GM19023 (cell line): ENCODE data around the gene PIGL.
"Not testable (repeated sequence)": the region's sequence is repeated elsewhere in the genome, so short reads cannot be mapped to it uniquely, and the experiment has no call there.

Source experiments
- ATAC-seq: cut with Tn5 transposase; IDR thresholded peaks from one replicate; pipeline ENCODE4 v1.9.1; 2021; ENCODE audit warnings: mild to moderate bottlenecking, moderate library complexity; ENCODE audit not compliant: unreplicated experiment

PIGL gene

DNA sequence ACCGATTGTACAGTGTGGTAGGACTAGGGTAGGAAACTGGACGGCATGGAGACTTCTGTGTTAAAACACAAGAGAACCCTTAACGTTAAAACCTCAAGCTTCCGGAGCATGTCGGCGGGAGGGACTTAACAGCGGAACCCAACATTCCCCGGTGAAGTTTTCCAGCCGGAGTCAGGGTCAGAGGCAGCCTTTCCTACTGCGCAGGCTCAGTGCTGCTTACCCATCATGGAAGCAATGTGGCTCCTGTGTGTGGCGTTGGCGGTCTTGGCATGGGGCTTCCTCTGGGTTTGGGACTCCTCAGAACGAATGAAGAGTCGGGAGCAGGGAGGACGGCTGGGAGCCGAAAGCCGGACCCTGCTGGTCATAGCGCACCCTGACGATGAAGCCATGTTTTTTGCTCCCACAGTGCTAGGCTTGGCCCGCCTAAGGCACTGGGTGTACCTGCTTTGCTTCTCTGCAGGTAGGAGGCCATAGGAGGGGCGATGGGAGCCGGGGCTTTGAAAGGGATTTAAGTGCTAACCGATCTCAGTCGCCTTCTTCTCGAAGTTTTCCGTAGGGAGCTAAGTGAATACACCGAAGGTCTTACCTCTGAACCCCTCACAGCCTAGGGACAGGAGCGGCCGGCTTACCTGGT, at the start of gene PIGL:
Gene PIGL (plus strand): TSS at position 209 of the 634 bp plus-strand sequence. CDS start 17 bp downstream, at position 226.
- peak; percentile 32 for ATAC-seq

DNA sequence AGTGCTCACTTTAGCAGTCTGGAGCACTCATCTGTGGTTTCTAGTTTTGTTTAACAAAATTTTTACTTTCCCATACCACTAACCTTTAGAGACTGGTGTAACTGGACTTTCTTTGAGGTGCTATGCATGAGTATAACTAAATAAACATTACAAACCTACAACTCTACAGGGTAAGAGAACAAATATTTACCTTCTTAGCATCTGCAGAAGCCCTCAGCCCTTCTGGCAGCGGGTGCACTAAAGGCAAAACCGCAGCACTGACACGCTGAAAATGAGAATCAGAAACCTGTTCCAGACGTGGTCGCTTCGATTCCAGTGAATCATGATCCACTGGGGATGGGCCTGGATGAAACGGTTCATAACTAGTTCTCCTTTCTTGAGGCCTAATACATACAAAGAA, 45.4 kb upstream of the PIGL start:
- ATAC-seq: no peak

DNA sequence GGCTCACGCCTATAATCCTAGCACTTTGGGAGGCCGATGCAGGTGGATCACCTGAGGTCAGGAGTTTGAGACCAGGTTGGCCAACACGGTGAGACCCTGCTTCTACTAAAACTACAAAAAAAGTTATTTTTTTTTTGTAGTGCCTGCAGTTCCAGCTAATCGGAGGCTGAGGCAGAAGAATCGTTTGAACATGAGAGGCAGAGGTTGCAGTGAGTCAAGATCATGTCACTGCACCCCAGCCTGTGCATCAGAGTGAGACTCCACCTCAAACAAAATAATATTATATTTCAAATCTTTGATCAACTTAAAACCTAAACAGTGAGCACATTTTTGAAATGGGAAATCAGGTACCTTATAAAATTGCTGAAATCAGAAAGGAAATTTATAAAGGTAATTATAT, 38.2 kb upstream of the PIGL start:
- ATAC-seq: no peak

DNA sequence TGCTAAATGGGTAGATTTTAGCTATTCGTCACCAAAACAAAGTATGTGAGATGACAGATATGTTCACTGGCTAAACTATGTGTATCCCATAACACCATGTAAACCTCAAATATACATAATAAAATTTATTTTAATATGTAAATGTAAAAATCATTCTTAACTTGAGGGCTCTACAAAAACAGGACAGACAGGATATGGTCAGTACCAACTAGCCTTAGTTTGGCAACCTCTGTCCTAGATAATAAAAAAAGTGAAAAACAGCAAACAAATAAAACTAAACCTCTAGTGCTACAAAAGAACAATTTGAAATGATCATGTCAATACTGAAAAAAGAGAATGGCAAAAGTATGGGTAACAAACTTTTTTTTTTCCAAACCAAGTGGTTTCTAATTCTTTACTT, 35.4 kb upstream of the PIGL start:
- ATAC-seq: no peak

DNA sequence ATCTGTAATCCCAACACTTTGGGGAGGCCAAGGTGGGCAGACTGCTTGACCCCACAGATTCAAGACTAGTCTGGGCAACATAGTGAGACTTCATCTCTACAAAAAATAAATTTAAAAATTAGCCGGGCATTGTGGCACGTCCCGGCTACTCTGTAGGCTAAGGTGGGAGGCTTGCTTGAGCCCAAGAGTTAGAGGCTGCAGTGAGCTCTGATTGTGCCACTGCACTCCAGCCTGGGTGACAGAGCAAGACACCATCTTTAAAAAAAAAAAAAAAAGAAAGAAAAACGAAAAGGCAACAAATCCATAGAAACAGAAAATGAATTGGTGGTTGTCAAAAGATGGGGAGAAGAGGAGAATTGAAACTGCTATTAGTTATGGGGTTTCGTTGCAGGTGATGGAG, 29.4 kb upstream of the PIGL start:
- no peak for ATAC-seq

DNA sequence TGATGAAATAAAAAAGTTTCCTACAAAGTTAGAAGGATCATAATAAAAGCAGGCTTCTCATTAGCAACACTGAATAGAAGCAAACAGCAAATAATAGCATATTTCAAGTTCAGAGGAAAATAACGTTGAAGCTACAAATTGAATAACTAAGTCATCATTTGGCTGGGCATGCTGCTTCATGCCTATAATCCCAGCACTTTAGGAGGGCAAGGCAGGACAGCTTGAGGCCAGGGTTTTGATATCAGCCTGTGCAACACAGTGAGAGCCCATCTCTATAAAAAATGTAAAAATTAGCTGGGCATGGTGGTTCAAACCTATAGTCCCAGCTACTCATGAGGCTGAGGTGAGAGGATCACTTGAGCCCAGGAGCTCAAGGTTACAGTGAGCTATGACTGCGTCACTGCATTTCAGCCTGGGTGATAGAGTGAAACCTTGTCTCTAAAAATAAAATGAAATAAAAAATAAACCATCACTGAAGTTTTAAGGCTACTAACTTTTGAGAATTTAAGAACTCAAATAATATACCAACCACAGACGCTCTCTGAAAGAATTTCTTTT, 27.1 kb upstream of the PIGL start:
- no peak for ATAC-seq

DNA sequence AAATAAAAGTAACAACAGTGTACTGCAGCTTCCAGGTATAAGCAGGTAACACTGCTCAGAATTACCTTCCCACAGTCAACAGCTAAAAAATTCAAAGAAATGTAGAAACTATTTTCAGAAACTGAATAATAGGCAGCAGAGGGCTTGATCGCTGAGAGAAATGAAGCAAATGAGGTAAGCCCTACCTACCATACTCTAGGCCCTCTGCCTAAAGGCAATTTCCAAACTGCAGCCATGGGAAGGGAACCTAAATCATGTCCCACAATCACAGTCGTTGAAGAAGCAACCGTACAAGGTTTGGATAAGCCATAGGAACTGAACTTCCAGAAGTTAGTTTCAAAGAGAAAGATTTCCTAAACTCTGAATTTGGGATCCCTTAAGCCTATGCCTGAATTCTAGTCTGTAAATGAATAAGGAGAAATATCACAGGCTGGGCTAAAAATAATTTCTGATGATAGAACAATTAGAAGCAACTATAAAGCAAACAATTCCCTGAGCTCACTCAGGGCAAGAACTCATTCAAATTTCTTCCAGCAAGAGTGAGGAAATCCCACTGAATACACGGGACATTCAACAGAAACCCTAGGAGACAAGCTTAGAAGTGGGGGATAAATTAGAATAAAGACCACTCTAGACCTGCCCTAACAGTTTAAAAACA, 26.2 kb upstream of the PIGL start:
- ATAC-seq: no peak

DNA sequence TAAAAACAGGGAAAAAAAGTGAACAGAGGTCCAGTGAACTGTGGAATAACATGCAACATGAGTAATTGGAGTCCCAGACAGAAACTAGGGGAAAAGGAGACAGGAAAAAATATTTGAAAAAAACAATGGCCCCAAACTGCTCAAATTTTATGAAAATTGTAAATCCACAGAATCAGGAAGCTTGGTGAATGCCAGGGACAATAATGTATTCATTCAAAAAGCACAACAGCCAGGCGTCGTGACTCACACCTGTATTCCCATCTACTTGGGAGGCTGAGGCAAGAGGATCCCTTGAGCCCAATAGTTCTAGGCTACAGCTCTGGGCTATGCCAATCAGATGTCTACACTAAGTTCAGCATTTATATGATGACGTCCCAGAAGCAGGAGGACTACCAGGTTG, 25.4 kb upstream of the PIGL start:
- ATAC-seq: no peak

DNA sequence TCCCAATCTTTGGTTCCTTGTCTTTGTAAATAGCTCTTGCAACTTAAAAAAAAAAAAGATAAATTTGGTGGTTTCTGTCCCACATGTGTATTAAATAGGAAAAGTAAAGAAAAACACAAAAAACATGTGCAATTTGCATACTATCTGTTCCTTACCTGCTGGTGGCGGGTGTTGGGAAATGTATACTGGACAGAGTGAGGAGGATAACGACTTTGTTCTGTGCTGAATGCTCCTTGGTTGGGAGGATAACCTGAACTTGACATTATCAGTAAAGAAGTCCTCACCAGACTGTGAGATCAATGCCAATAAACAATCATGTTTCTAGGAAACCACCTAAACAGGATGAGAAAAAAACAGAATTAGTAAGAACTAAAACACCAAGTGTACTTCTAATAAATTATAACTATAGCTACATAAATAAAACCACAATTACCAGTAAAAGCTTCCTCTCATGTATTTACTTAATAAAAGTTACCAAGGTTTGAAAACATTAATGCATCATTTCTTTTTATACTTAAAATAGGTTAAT, 22.6 kb upstream of the PIGL start:
- not testable (repeated sequence) for ATAC-seq

DNA sequence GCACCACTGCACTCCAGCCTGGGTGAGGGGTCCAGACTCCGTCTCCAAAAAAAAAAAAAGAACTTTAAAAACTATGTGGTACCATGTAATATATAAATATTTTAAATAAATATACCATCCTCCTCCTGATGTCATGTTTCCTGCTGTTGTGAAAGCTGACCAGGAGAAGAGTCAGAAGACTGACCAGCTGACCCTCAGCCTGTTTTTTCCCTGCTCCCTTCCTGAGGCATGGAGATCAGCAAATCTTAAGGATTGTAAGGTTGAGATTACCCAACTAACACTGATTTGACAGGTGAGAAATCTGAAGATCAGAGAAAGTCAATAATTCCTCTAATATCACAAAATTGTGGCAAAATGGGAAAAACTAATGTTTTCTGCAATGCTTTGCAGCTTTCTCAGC, 19.7 kb upstream of the PIGL start:
- no peak for ATAC-seq

DNA sequence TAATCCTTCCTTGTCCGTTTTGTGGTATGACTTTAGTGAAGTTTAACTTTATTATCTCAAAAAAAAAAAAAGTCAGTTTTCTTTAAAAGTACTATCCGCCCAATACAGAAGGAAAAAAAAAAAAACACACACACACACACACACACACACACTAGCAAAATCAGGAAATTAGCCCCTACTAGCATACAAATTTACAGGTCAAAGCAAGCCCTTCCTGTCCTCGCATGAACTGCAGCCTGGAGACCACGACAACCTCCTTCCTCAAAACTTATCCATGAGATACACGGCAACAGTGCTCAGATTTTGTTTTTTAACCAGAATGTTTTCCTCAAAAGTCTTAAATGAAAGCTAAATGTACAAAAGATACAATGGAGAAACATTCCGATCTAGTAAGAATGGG, 17.9 kb upstream of the PIGL start:
- no peak for ATAC-seq

DNA sequence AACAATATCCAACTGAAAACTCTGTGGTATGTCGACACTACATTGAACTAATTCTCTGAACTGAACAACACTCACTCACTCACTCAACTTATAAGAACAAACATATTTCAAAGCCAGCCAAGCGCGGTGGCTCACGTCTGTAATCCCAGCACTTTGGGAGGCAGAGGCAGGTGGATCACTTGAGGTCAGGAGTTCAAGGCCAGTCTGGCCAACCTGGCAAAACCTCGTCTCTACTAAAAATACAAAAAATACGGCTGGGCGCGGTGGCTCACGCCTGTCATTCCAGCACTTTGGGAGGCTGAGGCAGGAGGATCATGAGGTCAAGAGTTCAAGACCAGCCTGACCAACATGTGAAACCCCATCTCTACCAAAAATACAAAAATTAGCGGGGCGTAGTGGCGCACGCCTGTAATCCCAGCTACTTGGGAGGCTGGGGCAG, 15.3 kb upstream of the PIGL start:
- ATAC-seq: not testable (repeated sequence)

DNA sequence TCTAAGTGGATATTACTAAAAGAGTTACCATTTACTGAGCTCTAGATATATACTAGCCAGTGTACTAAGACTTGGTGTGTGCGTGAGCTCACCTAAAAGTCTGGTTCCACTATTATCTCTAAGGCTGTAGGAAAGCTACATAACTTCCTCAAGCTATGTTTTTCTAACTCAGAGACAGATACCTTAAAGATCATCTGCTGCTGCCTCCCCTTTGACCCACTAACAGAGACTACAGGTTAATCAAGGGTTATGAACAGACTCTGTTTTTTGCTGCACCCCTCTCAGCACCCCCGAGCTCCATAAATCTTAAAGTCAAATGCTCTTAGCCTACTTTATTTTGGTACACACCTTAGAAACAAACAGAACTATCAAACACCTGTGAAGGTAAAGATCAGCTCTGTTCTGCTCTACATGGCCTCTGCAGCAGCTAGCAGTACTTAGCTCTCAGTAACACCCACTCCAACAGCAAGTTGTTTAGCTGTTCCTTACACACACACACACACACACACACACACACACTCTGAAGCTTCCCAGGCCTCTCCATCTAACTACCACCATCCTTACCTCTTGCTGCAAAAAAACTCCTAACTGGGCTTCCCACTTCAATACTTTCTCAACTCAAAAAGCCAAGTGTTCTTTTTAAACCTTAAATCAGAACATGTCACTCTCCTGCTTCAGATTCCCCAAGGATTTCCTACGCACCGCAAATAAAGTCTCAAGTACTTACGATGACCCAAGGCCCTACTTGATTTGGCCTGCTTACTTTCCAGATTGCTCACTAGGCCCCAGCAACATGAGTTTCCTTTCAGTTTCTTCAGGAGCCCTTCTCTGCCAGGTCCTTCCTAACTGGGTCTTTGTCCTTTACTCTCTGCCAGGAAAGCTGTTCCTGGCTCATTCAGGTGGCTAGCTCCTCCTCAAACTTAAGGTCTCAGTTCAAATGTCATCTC, 14.2 kb upstream of the PIGL start:
- not testable (repeated sequence) for ATAC-seq

DNA sequence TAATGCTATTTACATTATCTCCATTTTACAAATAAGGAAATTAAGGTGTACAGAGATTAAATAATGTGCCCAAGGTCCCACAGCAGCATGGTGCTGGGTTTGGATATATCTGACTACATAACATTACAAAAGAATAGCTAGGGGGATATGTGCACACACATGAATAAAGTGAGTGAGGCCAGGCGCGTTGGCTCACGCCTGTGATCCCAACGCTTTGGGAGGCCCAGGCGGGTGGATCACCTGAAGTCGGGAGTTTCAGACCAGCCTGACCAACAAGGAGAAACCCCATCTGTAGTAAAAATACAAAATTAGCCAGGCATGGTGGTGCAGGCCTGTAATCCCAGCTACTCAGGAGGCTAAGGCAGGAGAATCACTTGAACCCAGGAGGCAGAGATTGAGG, 12.2 kb upstream of the PIGL start:
- not testable (repeated sequence) for ATAC-seq

DNA sequence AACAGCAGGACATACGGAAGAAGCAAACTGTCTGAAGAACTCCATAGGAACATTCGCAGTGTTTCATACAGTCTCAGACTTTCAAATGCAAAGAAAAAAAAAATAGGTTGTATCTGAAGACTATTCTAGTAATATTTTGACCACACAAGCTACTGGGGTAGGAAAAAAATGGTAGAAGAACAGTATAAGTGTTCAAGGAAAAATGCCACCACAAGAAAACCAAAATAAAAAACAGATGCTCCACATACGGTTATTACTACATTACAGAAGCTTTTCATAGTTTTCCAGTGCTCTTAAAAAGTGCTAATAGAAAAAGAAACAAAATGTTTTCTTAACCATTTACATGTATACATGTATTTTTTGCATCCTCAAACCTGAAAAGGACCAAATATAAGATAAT, 5.4 kb upstream of the PIGL start:
- ATAC-seq: no peak

DNA sequence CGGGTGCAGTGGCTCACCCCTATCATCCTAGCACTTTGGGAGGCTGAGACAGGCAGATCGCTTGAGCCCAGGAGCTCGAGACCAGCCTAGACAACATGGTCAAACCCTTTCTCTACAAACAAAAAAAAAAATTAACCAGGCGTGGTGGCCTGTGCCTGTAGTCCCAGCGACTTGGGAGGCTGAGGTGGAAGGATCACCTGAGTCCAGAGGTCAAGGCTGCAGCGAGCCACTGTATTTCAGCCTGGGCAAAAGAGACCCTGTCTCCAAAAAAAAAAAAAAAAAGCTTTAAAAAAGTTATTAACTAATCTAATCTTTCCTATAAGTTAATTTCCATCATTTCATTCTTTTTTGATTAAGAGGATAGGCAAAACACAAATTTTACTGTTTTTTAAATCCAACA, 4.2 kb upstream of the PIGL start:
- no peak for ATAC-seq

DNA sequence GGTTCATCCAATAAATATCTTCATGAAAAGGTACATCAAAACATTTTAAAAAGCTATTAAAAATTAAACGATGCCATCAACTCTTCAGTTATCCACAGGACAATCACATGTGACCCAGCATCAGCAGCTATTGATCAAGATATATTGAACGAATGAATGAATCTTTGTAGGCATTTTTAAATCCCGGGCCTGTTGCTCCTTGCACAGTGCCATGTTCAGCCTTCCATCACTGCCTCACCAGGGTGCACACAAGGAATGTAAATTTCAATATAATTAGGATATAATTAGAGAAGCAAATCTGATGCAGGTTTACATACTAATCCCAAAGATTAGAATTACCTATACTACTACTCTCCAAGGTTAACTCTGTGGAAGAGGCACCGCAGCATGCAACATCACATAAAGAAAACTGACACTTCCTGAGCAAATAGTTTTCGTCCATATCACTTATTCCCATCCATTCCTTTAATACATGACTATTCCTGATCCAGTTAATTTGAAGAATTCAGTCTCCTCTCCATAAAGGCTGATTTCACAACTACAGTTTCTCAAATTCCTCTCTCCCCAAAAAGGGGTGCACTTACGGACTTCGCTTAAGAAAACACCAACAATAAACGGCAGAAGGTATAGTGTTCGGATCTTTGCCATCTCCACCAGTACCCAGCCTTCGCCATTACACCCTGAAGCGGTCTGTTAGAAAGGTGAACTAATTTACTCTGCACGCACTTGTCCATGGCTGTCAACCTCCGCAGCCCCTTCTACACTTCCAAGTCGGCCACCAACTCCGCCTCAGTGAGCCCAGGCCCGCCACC, 2.6 kb upstream of the PIGL start:
- ATAC-seq: no peak

DNA sequence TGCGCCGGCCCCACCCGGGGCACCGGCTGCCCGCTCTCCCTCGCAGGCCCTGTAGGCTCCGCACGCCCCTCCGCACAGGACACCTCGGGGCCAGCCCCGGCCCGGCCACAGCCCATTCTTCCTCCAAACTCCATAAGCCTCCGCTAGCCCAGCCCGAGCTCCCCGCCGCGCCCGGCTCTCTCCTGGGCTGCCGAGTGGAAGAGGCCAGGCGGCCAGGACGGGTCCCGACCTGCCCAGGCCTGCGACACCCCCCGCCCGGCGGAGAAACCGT, 2.1 kb upstream of the PIGL start:
- peak; percentile 49 for ATAC-seq

DNA sequence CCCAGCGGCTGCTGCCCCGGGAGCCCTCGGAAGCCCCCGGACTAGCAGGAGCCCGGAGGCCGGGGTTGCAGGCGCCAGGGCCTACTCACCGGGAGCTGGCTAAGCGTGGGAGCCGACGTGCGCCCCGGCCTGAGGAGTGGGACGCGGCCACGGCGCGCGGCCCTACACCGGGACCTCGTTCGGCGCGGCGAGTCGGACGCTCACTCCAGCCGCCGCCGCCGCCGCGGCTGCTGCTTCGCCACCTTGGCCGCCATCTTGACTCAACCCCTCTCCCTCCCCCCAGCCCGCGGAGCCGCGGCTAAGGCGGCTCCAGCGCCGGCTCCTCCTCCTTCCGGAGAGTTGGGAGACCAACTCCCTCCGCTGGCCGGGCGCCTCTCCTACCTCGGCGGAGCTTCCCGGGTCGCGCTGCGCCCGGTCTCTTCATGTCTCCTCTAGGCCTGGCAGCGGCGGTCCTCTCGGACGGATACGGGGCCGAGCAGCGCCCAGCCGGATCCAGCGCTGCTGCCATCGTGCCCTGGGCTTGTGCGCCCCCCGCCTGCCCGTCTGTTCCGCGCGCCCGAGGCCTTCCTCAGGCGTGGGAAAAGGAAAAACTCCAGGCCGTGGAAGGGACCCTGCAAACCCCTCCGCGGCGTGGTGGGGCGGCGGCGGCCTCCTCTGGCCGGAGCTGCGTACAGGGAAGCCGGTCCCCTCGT, 1.6 kb upstream of the PIGL start, which contains the start of gene NCOR1:
Gene NCOR1 (minus strand): TSS at position 262 of the 692 bp plus-strand sequence. CDS start 20,965 bp downstream, outside the sequence.
- peak; percentile 80 for ATAC-seq

DNA sequence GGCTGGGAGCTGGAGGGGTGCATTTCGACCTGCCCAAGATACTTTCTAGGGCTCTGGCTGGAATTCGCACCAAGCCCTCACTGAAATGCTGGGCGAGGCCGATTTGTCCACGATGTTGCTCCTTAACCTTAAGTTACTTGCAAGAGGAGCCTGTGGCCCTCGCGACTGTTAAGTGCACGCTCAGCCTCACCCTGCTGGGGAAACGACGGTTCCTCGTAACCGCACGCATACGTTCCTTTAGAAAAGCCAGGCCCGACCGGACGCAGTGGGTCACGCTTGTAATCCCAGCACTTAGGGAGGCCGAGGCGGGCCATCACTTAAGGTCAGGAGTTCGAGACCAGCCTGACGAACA, 1.1 kb upstream of the PIGL start:
- ATAC-seq: no peak
